ENCODE results near the gene PSPN.
"Not testable (repeated sequence)": the region's sequence is repeated elsewhere in the genome, so short reads cannot be mapped to it uniquely, and the experiment has no call there.

Gene PSPN

DNA sequence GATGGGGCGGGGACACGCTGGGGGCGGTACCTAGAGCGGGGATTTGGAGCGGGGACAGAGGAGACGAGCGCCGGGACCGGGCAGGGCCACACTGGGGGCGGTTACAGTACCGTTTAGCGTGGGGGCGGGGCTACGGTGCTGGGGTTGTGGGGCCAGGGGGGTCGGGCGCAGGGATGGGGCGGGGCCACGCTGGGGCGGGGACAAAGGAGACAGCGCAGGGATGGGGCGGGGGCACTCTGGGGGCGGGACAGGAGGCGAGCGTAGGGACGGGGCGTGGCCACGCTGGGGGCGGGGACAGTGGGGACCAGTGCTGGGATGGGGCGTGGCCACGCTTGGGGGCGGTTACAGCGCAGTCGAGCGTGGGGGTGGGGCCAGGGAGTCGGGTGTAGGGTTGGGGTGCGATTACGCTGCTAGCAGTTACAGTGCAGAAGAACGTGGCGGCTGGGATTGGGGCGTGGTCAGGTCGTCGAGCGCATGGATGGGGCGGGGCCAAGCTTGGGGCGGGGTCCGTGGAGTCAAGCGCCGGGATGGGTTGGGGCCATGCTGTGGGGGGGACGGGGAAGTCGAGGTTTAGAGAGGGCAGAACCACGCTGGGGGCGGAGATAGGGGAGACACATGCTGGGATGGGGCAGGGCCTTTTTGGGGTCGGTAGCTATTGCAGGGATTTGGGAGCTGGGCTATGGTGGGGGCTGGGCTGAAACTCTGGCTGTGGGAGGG lies 2.5 kb downstream of the PSPN start:
- DNase-seq = peak; percentile 98

- DNase-seq = peak; percentile 99
These were observed 3.1 kb downstream of the PSPN start, which contains the start of gene ALKBH7 for GRCh38 chr19:6372594-6373095. Gene ALKBH7, plus strand, starts transcription at chr19:6372794. Its CDS starts 27 bp downstream, at chr19:6372821.

DNA sequence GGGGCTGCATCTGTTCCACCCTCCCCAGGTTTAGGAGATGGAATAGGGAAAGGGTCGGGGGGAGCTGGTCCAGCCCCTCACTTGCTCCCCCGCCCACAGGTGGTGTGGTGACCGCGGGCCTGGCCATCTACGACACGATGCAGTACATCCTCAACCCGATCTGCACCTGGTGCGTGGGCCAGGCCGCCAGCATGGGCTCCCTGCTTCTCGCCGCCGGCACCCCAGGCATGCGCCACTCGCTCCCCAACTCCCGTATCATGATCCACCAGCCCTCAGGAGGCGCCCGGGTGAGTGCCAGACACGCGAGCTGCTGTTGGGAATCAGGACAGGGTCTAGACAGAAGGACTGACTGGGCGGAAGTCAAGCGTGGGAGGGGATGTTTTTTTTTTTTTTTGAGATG lies 11.4 kb downstream of the PSPN start:
- no peak for DNase-seq

DNA sequence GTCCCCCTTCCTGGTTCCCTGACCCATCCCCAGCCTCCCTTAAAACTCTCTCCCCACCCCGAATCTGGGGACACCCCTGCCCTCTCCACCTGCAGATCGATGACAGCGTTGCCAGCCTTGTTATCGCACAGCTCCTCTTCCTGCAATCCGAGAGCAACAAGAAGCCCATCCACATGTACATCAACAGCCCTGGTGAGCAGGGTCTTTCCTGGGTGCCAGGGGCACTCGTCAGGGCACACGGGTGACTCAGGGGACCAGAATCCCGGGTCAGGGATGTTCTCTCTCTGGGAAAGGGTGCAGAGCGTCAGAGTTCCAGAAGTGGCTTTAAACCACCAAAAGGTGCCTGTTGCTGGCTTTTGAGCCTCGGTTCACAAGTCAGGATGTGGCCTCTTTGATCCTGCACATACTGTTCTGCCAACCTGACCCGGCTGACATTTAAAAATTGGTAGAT lies 13.4 kb downstream of the PSPN start:
- DNase-seq = peak; percentile 17 to 57

DNA sequence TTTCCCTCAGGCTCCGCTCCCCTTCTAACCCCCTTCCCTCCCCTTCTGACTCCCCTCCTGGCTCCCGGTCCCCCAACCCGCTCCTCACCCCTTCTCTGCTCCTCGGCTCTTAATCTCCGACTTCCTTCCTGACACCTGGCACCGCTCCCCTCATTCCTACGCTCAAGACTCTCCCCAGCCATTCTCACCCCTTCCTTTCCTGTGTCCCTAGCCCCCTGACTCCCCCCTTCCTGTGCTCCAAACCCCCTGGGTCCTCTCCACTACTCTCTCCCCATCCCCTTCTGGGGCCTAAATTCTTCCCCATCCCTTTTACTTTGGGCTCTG lies 13.7 kb downstream of the PSPN start:
- peak in 1 of 2 donors; percentile 8 for DNase-seq

DNA sequence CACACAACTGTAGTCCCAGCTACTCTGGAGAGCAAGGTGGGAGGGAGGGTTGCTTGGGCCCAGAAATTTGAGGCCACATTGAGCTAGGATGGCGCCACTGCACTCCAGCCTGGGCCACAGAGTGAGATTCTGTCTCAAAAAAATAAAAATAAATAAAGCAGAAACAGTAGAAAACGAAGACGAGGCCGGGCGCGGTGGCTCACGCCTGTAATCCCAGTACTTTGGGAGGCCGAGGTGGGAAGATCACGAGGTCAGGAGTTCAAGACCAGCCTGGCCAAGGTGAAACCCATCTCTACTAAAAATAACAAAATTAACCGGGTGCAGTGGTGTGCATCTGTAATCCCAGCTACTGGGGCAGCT lies 14.9 kb downstream of the PSPN start:
- DNase-seq = not testable (repeated sequence)

DNA sequence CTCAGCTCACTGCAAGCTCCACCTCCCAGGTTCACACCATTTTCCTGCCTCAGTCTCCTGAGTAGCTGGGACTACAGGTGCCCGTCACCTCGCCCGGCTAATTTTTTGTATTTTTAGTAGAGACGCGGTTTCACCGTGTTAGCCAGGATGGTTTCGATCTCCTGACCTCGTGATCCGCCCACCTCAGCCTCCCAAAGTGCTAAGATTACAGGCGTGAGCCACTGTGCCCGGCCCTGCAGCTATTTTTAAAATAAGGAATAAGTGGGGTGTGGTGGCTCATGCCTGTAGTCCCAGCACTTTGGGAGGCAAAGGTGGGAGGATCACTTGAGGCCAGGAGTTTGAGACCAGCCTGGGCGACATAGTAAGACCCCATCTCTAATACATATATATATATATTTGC lies 15.3 kb downstream of the PSPN start:
- DNase-seq = not testable (repeated sequence)

GRCh38 chr19:6359568-6360341 lies 16.0 kb downstream of the PSPN start:
- DNase-seq = no peak

- no peak for DNase-seq
These were observed 17.7 kb downstream of the PSPN start for GRCh38 chr19:6358003-6358402.

GRCh38 chr19:6357174-6357573 lies 18.6 kb downstream of the PSPN start:
- no peak for DNase-seq

GRCh38 chr19:6355321-6356040 lies 20.3 kb downstream of the PSPN start:
- DNase-seq = not testable (repeated sequence)

- DNase-seq = no peak
These were observed 21.5 kb downstream of the PSPN start for GRCh38 chr19:6354098-6354674.

DNA sequence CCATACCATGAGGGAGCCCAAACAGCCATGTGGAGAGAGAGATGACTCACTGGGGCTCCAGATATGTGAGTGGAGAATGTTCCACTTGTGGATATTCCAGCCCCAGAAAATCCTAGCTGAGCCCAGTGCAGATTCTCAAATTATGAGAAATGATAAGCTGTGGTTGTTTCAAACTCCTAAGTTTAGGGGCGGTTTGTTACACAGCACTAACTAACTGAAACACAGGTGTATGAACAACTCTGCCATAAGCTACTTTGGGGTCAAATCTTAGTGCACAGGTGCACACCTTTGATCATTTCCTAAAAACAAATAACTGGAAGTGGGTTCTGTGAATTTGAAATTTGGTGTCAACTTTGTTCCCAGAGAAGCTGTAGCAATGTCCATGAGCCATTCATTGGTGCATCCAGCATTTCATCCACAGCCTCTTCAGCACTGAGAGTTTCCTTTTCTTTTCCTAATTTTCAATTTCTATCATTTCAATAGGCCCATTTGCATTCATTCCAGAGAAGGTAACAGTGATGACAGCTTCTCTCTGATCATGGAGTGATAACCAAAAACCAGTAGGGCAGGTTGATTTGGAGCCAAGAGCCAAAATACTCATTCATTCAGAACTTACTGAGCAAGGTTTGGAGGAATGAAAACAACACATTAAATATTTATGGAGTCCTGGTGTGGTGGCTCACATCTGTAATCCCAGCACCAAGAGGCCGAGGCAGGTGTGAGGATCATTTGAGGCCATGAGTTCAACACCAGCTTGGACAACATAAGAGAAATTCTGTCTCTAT lies 23.2 kb downstream of the PSPN start:
- no peak for DNase-seq

GRCh38 chr19:6350688-6351087 lies 25.0 kb downstream of the PSPN start:
- no peak for DNase-seq

- not testable (repeated sequence) for DNase-seq
These were observed 26.5 kb downstream of the PSPN start for GRCh38 chr19:6349271-6349670.

GRCh38 chr19:6343462-6343861 lies 32.3 kb downstream of the PSPN start:
- no peak for DNase-seq

- DNase-seq = no peak
These were observed 35.1 kb downstream of the PSPN start for GRCh38 chr19:6340493-6341201.

GRCh38 chr19:6334490-6335285 lies 41.0 kb downstream of the PSPN start:
- DNase-seq = no peak

- DNase-seq = no peak
These were observed 42.3 kb downstream of the PSPN start, which contains the start of gene ACER1 for GRCh38 chr19:6333439-6333838. Gene ACER1, minus strand, starts transcription at chr19:6333612. Its CDS starts 61 bp downstream, at chr19:6333551.

DNA sequence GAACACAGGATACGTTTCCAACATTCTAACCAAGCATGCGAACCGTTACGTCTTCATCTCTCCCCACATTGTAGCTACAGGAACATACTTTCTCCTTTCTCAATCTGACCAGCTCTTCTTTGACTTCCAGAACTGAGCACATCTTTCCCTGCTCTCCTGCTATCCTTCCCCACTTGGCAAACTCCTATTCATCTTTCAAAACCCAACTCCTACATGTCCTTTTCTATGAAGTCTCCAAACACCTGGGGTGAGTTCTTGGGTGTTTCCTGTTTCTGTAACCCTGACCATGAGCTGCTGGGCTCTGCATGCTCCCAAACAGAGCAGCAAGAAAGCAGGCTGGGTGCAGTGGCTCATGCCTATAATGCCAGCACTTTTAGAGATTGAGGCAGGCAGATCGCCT lies 48.9 kb downstream of the PSPN start:
- no peak for DNase-seq

DNA sequence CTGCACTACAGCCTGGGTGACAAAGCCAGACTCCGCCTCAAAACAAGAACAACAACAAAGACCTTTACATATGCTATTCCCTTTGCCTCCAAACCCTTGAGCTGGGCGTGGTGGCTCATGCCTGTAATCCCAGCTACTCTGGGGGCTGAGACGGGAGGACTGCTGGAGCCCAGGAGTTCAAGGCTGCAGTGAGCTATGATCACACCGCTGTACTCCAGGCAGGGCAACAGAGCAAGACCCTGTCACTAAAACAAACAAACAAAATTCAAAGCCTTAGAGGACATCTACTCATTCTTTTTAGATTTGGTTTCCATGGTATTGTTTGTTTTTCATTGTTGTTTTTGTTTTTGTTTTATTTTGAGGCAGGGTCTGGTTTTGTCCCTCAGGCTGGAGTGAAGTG lies 50.1 kb downstream of the PSPN start:
- no peak for DNase-seq
